ENCODE results near the gene PIAS4. TPM values are rescaled to one million over a fixed set of nuclear protein-coding genes. Genes with fewer than 3 reads are reported as not detected.

PIAS4 gene
- total and polyA plus RNA-seq, 9 of the 15 experiments (the other 6 are each of a cell fraction or from before 2014, with no cell fraction given) = 0.27 to 34.9 (median 14.4) TPM

- Histone ChIP-seq H3K9me1 (ENCODE audit: control insufficient read depth, insufficient read depth, low read length) (no peaks in the 10 kb centered on the region), H3K4me1 (replicated peaks in 1 of 2; ENCODE audit: control insufficient read depth in 2 of 2, insufficient read depth in 2 of 2, low read length in 2 of 2) (peaks cover 0 to 36% of the 10 kb centered on the region in 2 experiments; a peak in 2 of 5 replicates), H3K27me3 (ENCODE audit: control insufficient read depth in 2 of 2, insufficient read depth in 2 of 2, low read length in 2 of 2) (no peaks in the 10 kb centered on the region), H3K27ac (ENCODE audit: extremely low read depth, low read depth, low read length) (no peak overlapping the region), H3K4me3 (no peak overlapping the region), H3K9me3 (replicated peaks; ENCODE audit: control insufficient read depth, insufficient read depth, low read depth, low read length) (no peaks in the 10 kb centered on the region), H3K36me3 (ENCODE audit: control insufficient read depth, insufficient read depth, low read length) (peaks cover 53% of the 10 kb centered on the region; the same call in 2 of the 3 replicates), H3K79me2 (ENCODE audit: control insufficient read depth, insufficient read depth, low read length) (peaks cover 52% of the 10 kb centered on the region), H3K4me2 (ENCODE audit: insufficient read depth, low read length) (no peak overlapping the region), H4K20me1 (replicated peaks; ENCODE audit: control insufficient read depth, insufficient read depth, low read length) (peaks cover 23% of the 10 kb centered on the region), H3K9ac (ENCODE audit: insufficient read depth in 1 of 2, low read depth in 2 of 2, low read length in 2 of 2) (peak overlapping the region in 1 of 2 experiments; percentile 26; a peak in 1 of 4 replicates), H2AFZ (ENCODE audit: low read depth, low read length) (no peak overlapping the region)
- intact Hi-C loops (cut with micrococcal nuclease) (no loop called here), in situ Hi-C loops (cut with MboI) (no loop called here)
- ATAC-seq (no peak), FAIRE-seq (no peak), DNase-seq (ENCODE audit: extremely low read depth in 1 of 4, low spot score in 3 of 4) (no peak)
- ChIA-PET CTCF (ENCODE audit: low intra/inter-chr PET ratio) (no interaction called here), POLR2A (interaction anchor here (0.7 to 1.9 kb wide), 2 partner anchors 9 to 12 kb away, joined by 3 to 7 read pairs; no protein-coding TSS in a partner anchor)
- no TSS peak for BruUV-seq (replicated peaks)
- WGBS (ENCODE audit: insufficient coverage, low coverage, missing lambda C conversion rate) = 92% methylated on average over 15 of the region's 32 CpGs
- TF ChIP-seq PATZ1 (CRISPR knock-in tag; IDR thresholded peaks at IDR 0.05; ENCODE audit: borderline replicate concordance) (no peak), ZNF23 (CRISPR knock-in tag; IDR thresholded peaks at IDR 0.05) (no peak), POLR2G (IDR thresholded peaks at IDR 0.05; ENCODE audit: low read depth, low read length) (peak; percentile 24; the same call in 1 of the 2 replicates)
Measured at GRCh38 chr19:4045597-4046361, 38.2 kb downstream of the PIAS4 start.
